ENCODE data around the gene PFN2.

The PFN2 gene

DNA sequence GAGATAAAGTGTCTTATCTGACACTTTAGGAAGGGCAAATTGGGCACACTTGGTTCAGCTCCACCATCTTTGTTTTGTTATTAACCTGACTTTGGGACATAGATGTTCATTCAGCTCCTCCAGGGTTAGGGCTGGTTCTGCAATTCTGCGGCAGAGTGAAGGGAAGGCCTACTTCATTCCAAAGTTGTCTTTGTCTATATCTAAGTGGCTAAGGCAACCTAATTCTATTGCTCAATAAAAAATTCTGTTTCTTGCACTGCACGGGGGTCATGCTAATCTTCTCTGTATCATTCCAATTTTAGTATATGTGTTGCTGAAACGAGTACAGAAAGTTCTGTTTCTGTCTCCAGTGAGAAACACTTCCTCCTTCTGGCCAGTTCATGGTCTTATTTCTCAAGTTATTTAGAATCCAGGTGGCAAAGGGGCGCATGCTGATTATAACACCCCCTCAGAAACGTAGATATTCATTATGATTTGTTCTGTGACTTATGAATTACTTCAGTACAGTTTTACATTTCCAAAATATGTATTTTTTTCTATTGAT, 53.5 kb downstream of the PFN2 start:
- DNase-seq (no peak), ATAC-seq (no peak)
